ENCODE data around the gene TEX35.

Gene TEX35

GRCh38 chr1:178518894-178519293 is 6.0 kb downstream of the TEX35 start:
- no peak for DNase-seq (ENCODE audit: low read depth in 2 of 2)

- DNase-seq (ENCODE audit: low read depth in 2 of 2) = no peak
Measured at GRCh38 chr1:178520803-178521202, 7.9 kb downstream of the TEX35 start.

- no peak for DNase-seq (ENCODE audit: low read depth in 2 of 2)
Measured at GRCh38 chr1:178521241-178521640, 8.3 kb downstream of the TEX35 start.

- no peak for DNase-seq (ENCODE audit: low read depth in 2 of 2)
Measured at GRCh38 chr1:178527117-178527516, 14.2 kb downstream of the TEX35 start.

- no peak for DNase-seq (ENCODE audit: low read depth in 2 of 2)
Measured at GRCh38 chr1:178528228-178528952, 15.5 kb downstream of the TEX35 start.

GRCh38 chr1:178528953-178529335 is 16.0 kb downstream of the TEX35 start:
- no peak for DNase-seq (ENCODE audit: low read depth in 2 of 2)

GRCh38 chr1:178529364-178530036 is 16.6 kb downstream of the TEX35 start:
- DNase-seq (ENCODE audit: low read depth in 2 of 2) = no peak

- DNase-seq (ENCODE audit: low read depth in 2 of 2) = no peak
Measured at GRCh38 chr1:178530037-178530402, 17.1 kb downstream of the TEX35 start.

GRCh38 chr1:178530502-178530901 is 17.6 kb downstream of the TEX35 start:
- no peak for DNase-seq (ENCODE audit: low read depth in 2 of 2)

- DNase-seq (ENCODE audit: low read depth in 2 of 2) = no peak
Measured at GRCh38 chr1:178531887-178532286, 19.0 kb downstream of the TEX35 start.

GRCh38 chr1:178532392-178532791 is 19.5 kb downstream of the TEX35 start:
- DNase-seq (ENCODE audit: low read depth in 2 of 2) = peak; percentile 25 to 36

GRCh38 chr1:178533121-178533946 is 20.4 kb downstream of the TEX35 start:
- no peak for DNase-seq (ENCODE audit: low read depth in 2 of 2)

- no peak for DNase-seq (ENCODE audit: low read depth in 2 of 2)
Measured at GRCh38 chr1:178534137-178534868, 21.4 kb downstream of the TEX35 start.

GRCh38 chr1:178536329-178536728 is 23.4 kb downstream of the TEX35 start:
- no peak for DNase-seq (ENCODE audit: low read depth in 2 of 2)

GRCh38 chr1:178536844-178537371 is 24.0 kb downstream of the TEX35 start:
- DNase-seq (ENCODE audit: low read depth in 2 of 2) = no peak

- DNase-seq (ENCODE audit: low read depth in 2 of 2) = no peak
Measured at GRCh38 chr1:178537382-178538090, 24.6 kb downstream of the TEX35 start.

- no peak for DNase-seq (ENCODE audit: low read depth in 2 of 2)
Measured at GRCh38 chr1:178538192-178538916, 25.4 kb downstream of the TEX35 start.

GRCh38 chr1:178539291-178539690 is 26.4 kb downstream of the TEX35 start:
- DNase-seq (ENCODE audit: low read depth in 2 of 2) = no peak

GRCh38 chr1:178540204-178540603 is 27.3 kb downstream of the TEX35 start:
- DNase-seq (ENCODE audit: low read depth in 2 of 2) = no peak

- DNase-seq (ENCODE audit: low read depth in 2 of 2) = no peak
Measured at GRCh38 chr1:178540646-178541045, 27.7 kb downstream of the TEX35 start.
